PC-3 (cell line): ENCODE data around the gene KCNK4. TPM values are rescaled to one million over a fixed set of nuclear protein-coding genes. Genes with fewer than 3 reads are reported as not detected.
A peak's percentile ranks its signal among the peaks of the same experiment; 100 is the strongest.

ENCODE experiments used
- ATAC-seq: fragments of 200-7000 bp; cut with Tn5 transposase; 2 replicates; pipeline ENCODE4 v1.9.1; 2020; ENCODE audit warnings: mild to moderate bottlenecking, moderate library complexity
- BruUV-seq: library from RNA; stranded (reverse); fragments of 400-500 nt; replicated peaks from 2 replicates; lab custom pipeline; 2021; lab: Mats Ljungman, UMichigan
- CTCF ChIA-PET: fragments of 300-600 bp; sonication (Branson Sonifier 250); formaldehyde crosslinking; loops from one replicate; lab custom pipeline; 2022; ENCODE audit warnings: antibody characterized with exemption; lab: Charles Lee
- POLR2A ChIA-PET: fragments of 300-600 bp; sonication (Branson Sonifier 250); formaldehyde crosslinking; loops from one replicate; lab custom pipeline; 2022; ENCODE audit warnings: antibody characterized with exemption; ENCODE audit not compliant: unreplicated experiment; lab: Charles Lee
- DNase-seq: peaks from one replicate; pipeline ENCODE4 v3.0.0-alpha.2; 2015
- H2AFZ ChIP-seq: fragments of 300-600 bp; sonication (generic); 2 replicates; pipeline ENCODE4 v1.6.0; 2016; ENCODE audit warnings: antibody characterized with exemption, low read length
- H3F3A ChIP-seq: fragments of 300-600 bp; sonication (generic); one replicate; pipeline ENCODE4 v1.6.0; 2017; ENCODE audit warnings: antibody characterized with exemption, low read length, control low read depth, mild to moderate bottlenecking; ENCODE audit not compliant: unreplicated experiment
- H3K27ac ChIP-seq: fragments of 300-600 bp; sonication (generic); 2 replicates; pipeline ENCODE4 v1.5.1; 2016; ENCODE audit warnings: mild to moderate bottlenecking, low read length
- H3K27me3 ChIP-seq: fragments of 300-600 bp; sonication (generic); 2 replicates; pipeline ENCODE4 v1.6.1; 2016; ENCODE audit warnings: low read length, mixed read lengths
- H3K36me3 ChIP-seq: fragments of 300-600 bp; sonication (generic); 2 replicates; pipeline ENCODE4 v1.6.1; 2016; ENCODE audit warnings: low read depth, mixed run types, low read length, mixed read lengths
- H3K4me1 ChIP-seq: fragments of 300-600 bp; sonication (generic); 2 replicates; pipeline ENCODE4 v1.5.1; 2016; ENCODE audit warnings: low read length; ENCODE audit not compliant: insufficient read depth
- H3K4me2 ChIP-seq: fragments of 300-600 bp; sonication (generic); 2 replicates; pipeline ENCODE4 v1.6.0; 2016; ENCODE audit warnings: low read length
- H3K4me3 ChIP-seq: fragments of 300-600 bp; sonication (generic); 2 replicates; pipeline ENCODE4 v1.5.1; 2016; ENCODE audit warnings: mild to moderate bottlenecking, low read length, mixed read lengths
- H3K79me2 ChIP-seq: fragments of 300-600 bp; sonication (generic); 2 replicates; pipeline ENCODE4 v1.6.1; 2017; ENCODE audit warnings: low read length, mixed read lengths
- H3K9ac ChIP-seq: fragments of 300-600 bp; sonication (generic); 2 replicates; pipeline ENCODE4 v1.6.0; 2016; ENCODE audit warnings: mild to moderate bottlenecking, low read length
- H3K9me2 ChIP-seq: fragments of 300-600 bp; sonication (generic); replicated peaks from 2 replicates; pipeline ENCODE4 v1.6.1; 2016; ENCODE audit warnings: mixed run types, low read length, mixed read lengths
- H3K9me3 ChIP-seq: fragments of 300-600 bp; sonication (generic); 2 replicates; pipeline ENCODE4 v1.6.1; 2016; ENCODE audit warnings: low read length, mixed read lengths
- H4K20me1 ChIP-seq: fragments of 300-600 bp; sonication (generic); 2 replicates; pipeline ENCODE4 v1.6.1; 2016; ENCODE audit warnings: low read length, mixed read lengths
- CTCF ChIP-seq: fragments of 300-600 bp; sonication (generic); conservative IDR thresholded peaks from 2 replicates; pipeline ENCODE4 v1.5.1; 2017; ENCODE audit warnings: antibody characterized with exemption, low read depth, mild to moderate bottlenecking, low read length
- EZH2 ChIP-seq: fragments of 300-600 bp; sonication (generic); IDR thresholded peaks from one replicate; pipeline ENCODE4 v1.6.1; 2017; ENCODE audit warnings: antibody characterized with exemption, mild to moderate bottlenecking, low read length; ENCODE audit not compliant: unreplicated experiment
- EZH2phosphoT487 ChIP-seq: fragments of 300-600 bp; sonication (generic); IDR thresholded peaks from 2 replicates; pipeline ENCODE4 v1.6.1; 2018; ENCODE audit warnings: mild to moderate bottlenecking, antibody characterized with exemption, low read length, borderline replicate concordance
- intact Hi-C: fragments of 100-400 bp; cut with micrococcal nuclease; formaldehyde crosslinking; loops from 2 replicates; pipeline ENCODE4 v1.9.0; 2023
- total RNA-seq: library from RNA; depleted of rRNA; stranded (reverse); fragments of >200 nt; gene quantifications from 2 replicates; pipeline ENCODE4 v1.2.3, GENCODE V29; 2014

KCNK4 gene
- total RNA-seq, 1 experiment from 2014 or later: 1.2 TPM

GRCh38 chr11:64275841-64276240 lies 15.3 kb upstream of the KCNK4 start:
- Histone ChIP-seq H3K9ac (no peak overlapping the region), H3K4me2 (no peak overlapping the region), H3K9me2 (no peaks in the 10 kb centered on the region), H4K20me1 (no peaks in the 10 kb centered on the region), H3K27me3 (no peaks in the 10 kb centered on the region), H2AFZ (no peak overlapping the region), H3K9me3 (no peaks in the 10 kb centered on the region), H3F3A (no peaks in the 10 kb centered on the region), H3K4me3 (no peak overlapping the region), H3K27ac (no peak overlapping the region), H3K36me3 (peaks cover 8% of the 10 kb centered on the region), H3K4me1 (peaks cover 25% of the 10 kb centered on the region), H3K79me2 (peaks cover 14% of the 10 kb centered on the region; the same call in 1 of the 2 replicates)
- CTCF ChIA-PET: no interaction called here
- TF ChIP-seq EZH2phosphoT487: no peak
- no peak for TF ChIP-seq EZH2
- TF ChIP-seq CTCF: no peak
- intact Hi-C loops: loop anchor here (2.0 kb wide), 1 partner anchor 25 kb away; the partner anchor contains the start of gene CATSPERZ
- POLR2A ChIA-PET: no interaction called here
- no TSS peak for BruUV-seq
- DNase-seq (no peak), ATAC-seq (no peak)

GRCh38 chr11:64276653-64277431 lies 14.3 kb upstream of the KCNK4 start:
- ChIA-PET POLR2A (interaction anchor here (0.6 to 1.1 kb wide), 2 partner anchors 31 to 784 kb away, joined by 6 to 18 read pairs; no protein-coding TSS in a partner anchor), CTCF (interaction anchor here (0.6 to 1.1 kb wide), 5 partner anchors 8 to 541 kb away, joined by 3 to 8 read pairs (median 3); partner anchors contain the start of gene BAD)
- no peak for TF ChIP-seq CTCF
- TF ChIP-seq EZH2phosphoT487: no peak
- no peak for TF ChIP-seq EZH2
- H3K9me3 ChIP-seq: no peaks in the 10 kb centered on the region
- no peak overlapping the region for H3K4me3 ChIP-seq
- no peaks in the 10 kb centered on the region for H3K27me3 ChIP-seq
- no peak overlapping the region for H3K9ac ChIP-seq
- peak overlapping the region; percentile 32 for H3K27ac ChIP-seq
- peak overlapping the region; percentile 28 for H3K4me2 ChIP-seq
- intact Hi-C loops: loop anchor here (2.0 kb wide), 1 partner anchor 24 kb away; the partner anchor contains the start of gene CATSPERZ
- H3K4me1 ChIP-seq: peaks cover 21% of the 10 kb centered on the region
- ATAC-seq (peak; percentile 97), DNase-seq (peak; percentile 91)
- 0 out of 2 replicates have a peak, but pooled peaks cover 9% of the 10 kb centered on the region for H3K79me2 ChIP-seq
- no peaks in the 10 kb centered on the region for H4K20me1 ChIP-seq
- H3K9me2 ChIP-seq: no peaks in the 10 kb centered on the region
- H2AFZ ChIP-seq: peak overlapping the region; percentile 22; the same call in 1 of the 2 replicates
- BruUV-seq: no TSS peak
- H3F3A ChIP-seq: no peaks in the 10 kb centered on the region
- H3K36me3 ChIP-seq: peaks cover 8% of the 10 kb centered on the region
